CD14-positive monocyte (primary cell): Measurements from ENCODE around the gene FKTN. TPM values are rescaled to one million over a fixed set of nuclear protein-coding genes. Genes with fewer than 3 reads are reported as not detected.
"Not testable (repeated sequence)": the region's sequence is repeated elsewhere in the genome, so short reads cannot be mapped to it uniquely, and the experiment has no call there.

Source experiments
- DNase-seq, 3 donors: peaks; one replicate each; pipeline ENCODE4 v3.0.0-alpha.2; 2011 to 2022
- H2AFZ ChIP-seq: 2 replicates; pipeline ENCODE4 v1.6.0; 2012; ENCODE audit warnings: mild to moderate bottlenecking, low read depth, low read length, inconsistent platforms; ENCODE audit not compliant: insufficient read depth, poor library complexity, severe bottlenecking
- H3K27ac ChIP-seq, 2 donors: 1 replicate in 1 of 2; 2 replicates in 1 of 2; pipeline ENCODE4 v1.5.1; 2012 to 2013; ENCODE audit warnings: low read length in 2 of 2, control low read depth in 1 of 2, inconsistent platforms in 1 of 2, low read depth in 1 of 2, mild to moderate bottlenecking in 1 of 2
- H3K27me3 ChIP-seq, 2 donors: one replicate each; pipeline versions ENCODE4 v1.6.0 to v1.6.1; 2011 to 2013; ENCODE audit warnings: low read length in 2 of 2; ENCODE audit not compliant: control insufficient read depth in 2 of 2, insufficient read depth in 2 of 2
- H3K36me3 ChIP-seq, 2 donors: replicated peaks in 1 of 2; 1 replicate in 1 of 2; 2 replicates in 1 of 2; pipeline versions ENCODE4 v1.5.1 to v1.6.1; 2012 to 2013; ENCODE audit warnings: low read length in 2 of 2, control low read depth in 1 of 2, inconsistent platforms in 1 of 2, mild to moderate bottlenecking in 1 of 2; ENCODE audit not compliant: insufficient read depth in 2 of 2, control insufficient read depth in 1 of 2
- H3K4me1 ChIP-seq, 2 donors: 1 replicate in 1 of 2; 2 replicates in 1 of 2; pipeline versions ENCODE4 v1.5.1 to v1.6.1; 2012 to 2013; ENCODE audit warnings: low read length in 2 of 2, control low read depth in 1 of 2, inconsistent platforms in 1 of 2, mild to moderate bottlenecking in 1 of 2, moderate library complexity in 1 of 2; ENCODE audit not compliant: insufficient read depth in 2 of 2, control insufficient read depth in 1 of 2
- H3K4me2 ChIP-seq: replicated peaks from 2 replicates; pipeline ENCODE3; 2012; ENCODE audit warnings: low read length, moderate library complexity, mild to moderate bottlenecking; ENCODE audit not compliant: poor library complexity, severe bottlenecking; ENCODE audit errors: extremely low read depth
- H3K4me3 ChIP-seq, 3 experiments: fragments of 200-600 bp in 1 of 3; sonication (generic) in 1 of 3; replicated peaks in 1 of 3; 1 replicate in 2 of 3; 2 replicates in 1 of 3; pipeline ENCODE4 v1.5.1; 2011 to 2013; ENCODE audit warnings: low read length in 3 of 3, mild to moderate bottlenecking in 3 of 3, control low read depth in 2 of 3, low read depth in 2 of 3, inconsistent platforms in 1 of 3, moderate library complexity in 1 of 3
- H3K79me2 ChIP-seq: 2 replicates; pipeline ENCODE4 v1.6.0; 2012; ENCODE audit warnings: mild to moderate bottlenecking, control low read depth, inconsistent platforms, low read length, moderate library complexity; ENCODE audit not compliant: insufficient read depth
- H3K9ac ChIP-seq: 2 replicates; pipeline ENCODE4 v1.6.0; 2017; ENCODE audit warnings: low read length, mild to moderate bottlenecking; ENCODE audit not compliant: insufficient read depth, poor library complexity, severe bottlenecking
- H3K9me3 ChIP-seq, 2 donors: replicated peaks in 1 of 2; 1 replicate in 1 of 2; 2 replicates in 1 of 2; pipeline versions ENCODE4 v1.5.1 to v1.6.1; 2012 to 2013; ENCODE audit warnings: low read length in 2 of 2, control low read depth in 1 of 2; ENCODE audit not compliant: control insufficient read depth in 1 of 2, insufficient read depth in 1 of 2
- H4K20me1 ChIP-seq: 2 replicates; pipeline ENCODE4 v1.6.0; 2012; ENCODE audit warnings: mild to moderate bottlenecking, low read length, control low read depth, moderate library complexity; ENCODE audit not compliant: insufficient read depth
- H3K27ac Mint-ChIP-seq, 7 donors: one replicate each; pipeline ENCODE4 v1.8.0; 2020; ENCODE audit warnings: mild to moderate bottlenecking in 7 of 7, mixed read lengths in 7 of 7, moderate library complexity in 6 of 7, inconsistent platforms in 2 of 7
- H3K27me3 Mint-ChIP-seq, 3 donors: one replicate each; pipeline ENCODE4 v1.8.0; 2021 to 2022; ENCODE audit warnings: low read depth in 3 of 3, mild to moderate bottlenecking in 3 of 3, mixed read lengths in 3 of 3, moderate library complexity in 3 of 3, inconsistent platforms in 1 of 3
- H3K36me3 Mint-ChIP-seq, 2 donors: one replicate each; pipeline ENCODE4 v1.8.0; 2020; ENCODE audit warnings: mixed read lengths in 2 of 2, inconsistent platforms in 1 of 2, mild to moderate bottlenecking in 1 of 2
- H3K4me1 Mint-ChIP-seq: one replicate; pipeline ENCODE4 v1.8.0; 2020; ENCODE audit warnings: mild to moderate bottlenecking, mixed read lengths
- H3K4me3 Mint-ChIP-seq, 2 donors: one replicate each; pipeline ENCODE4 v1.8.0; 2020; ENCODE audit warnings: mild to moderate bottlenecking in 2 of 2, mixed read lengths in 2 of 2, moderate library complexity in 1 of 2
- H3K9me3 Mint-ChIP-seq, 7 donors: one replicate each; pipeline ENCODE4 v1.8.0; 2020 to 2022; ENCODE audit warnings: mixed read lengths in 7 of 7, mild to moderate bottlenecking in 6 of 7, moderate library complexity in 6 of 7, inconsistent platforms in 2 of 7
- CTCF ChIP-seq: fragments of 200-600 bp; IDR thresholded peaks from one replicate; pipeline ENCODE4 v1.8.0; 2022; ENCODE audit warnings: antibody characterized with exemption, mild to moderate bottlenecking
- WGBS: methylation state at CpG from one replicate; pipeline ENCODE4 v1.1.5; 2013; ENCODE audit warnings: missing lambda C conversion rate; ENCODE audit not compliant: insufficient coverage; 5-methylcytosine and 5-hydroxymethylcytosine counted together
- intact Hi-C, 2 donors: fragments of 100-400 bp; cut with micrococcal nuclease; formaldehyde crosslinking; loops; one replicate each; pipeline versions ENCODE4 v1.15.0 to v1.15.1; 2023
- polyA plus RNA-seq, 3 donors: library from polyadenylated mRNA; depleted of rRNA in 1 of 3; unstranded in 2 of 3; stranded (reverse) in 1 of 3; fragments of 300-500 nt in 2 of 3; fragments of >200 nt in 1 of 3; fragmentation: Illumina TruSeq in 2 of 3; gene quantifications; 1 replicate in 2 of 3; 2 replicates in 1 of 3; pipeline ENCODE4 v1.2.3, GENCODE V29; 2012 to 2021

Gene FKTN
- polyA plus RNA-seq, 3 donors, result 1.7 to 3.2 (median 2.7) TPM

GRCh38 chr9:105515811-105516413, 42.0 kb upstream of the FKTN start:
- Mint-ChIP-seq H3K27ac (no peak overlapping the region), H3K27me3 (peaks cover 0 to 1% (median 0%) of the 10 kb centered on the region in 3 donors), H3K4me3 (no peak overlapping the region), H3K9me3 (peaks cover 0 to 21% (median 10%) of the 10 kb centered on the region in 7 donors), H3K36me3 (peaks cover 17 to 23% of the 10 kb centered on the region in 2 donors), H3K4me1 (peaks cover 7% of the 10 kb centered on the region)
- intact Hi-C loops, result no loop called here
- H3K27ac ChIP-seq, result no peak overlapping the region
- H3K4me2 ChIP-seq, result no peak overlapping the region
- H3K4me1 ChIP-seq, result no peaks in the 10 kb centered on the region
- peaks cover 0 to 6% of the 10 kb centered on the region in 2 donors for H3K9me3 ChIP-seq
- H2AFZ ChIP-seq, result no peak overlapping the region
- no peak for TF ChIP-seq CTCF
- H3K4me3 ChIP-seq, result no peak overlapping the region
- no peaks in the 10 kb centered on the region for H4K20me1 ChIP-seq
- H3K36me3 ChIP-seq, result peaks cover 0 to 16% of the 10 kb centered on the region in 2 donors
- DNase-seq, result no peak
- H3K79me2 ChIP-seq, result no peaks in the 10 kb centered on the region
- no peak overlapping the region for H3K9ac ChIP-seq
- no peaks in the 10 kb centered on the region for H3K27me3 ChIP-seq
- 94% methylated on average over 6 of the region's 11 CpGs for WGBS

- H3K9ac ChIP-seq, H3K4me3 Mint-ChIP-seq, H3K27me3 Mint-ChIP-seq, H3K9me3 ChIP-seq, H3K27me3 ChIP-seq, H3K4me2 ChIP-seq, intact Hi-C loops, H2AFZ ChIP-seq, H3K4me1 ChIP-seq, H3K4me1 Mint-ChIP-seq, H3K79me2 ChIP-seq, H4K20me1 ChIP-seq, H3K27ac ChIP-seq: not testable (repeated sequence)
- H3K36me3 Mint-ChIP-seq, result peaks cover 13 to 20% of the 10 kb centered on the region in 2 donors
- peaks cover 0 to 14% of the 10 kb centered on the region in 2 donors for H3K36me3 ChIP-seq
- WGBS, result 98% methylated on average over 13 of the region's 43 CpGs
- peak in 1 of 3 donors; percentile 10 for DNase-seq
- peak overlapping the region in 1 of 7 donors; percentile 26 for H3K27ac Mint-ChIP-seq
- peaks cover 0 to 21% (median 10%) of the 10 kb centered on the region in 7 donors for H3K9me3 Mint-ChIP-seq
- H3K4me3 ChIP-seq, result peak overlapping the region in 2 of 3 experiments; percentile 26 to 38
Observed at GRCh38 chr9:105519710-105520369, 38.1 kb upstream of the FKTN start.

- intact Hi-C loops, result not testable (repeated sequence)
Observed at GRCh38 chr9:105520992-105521391, 36.9 kb upstream of the FKTN start.

More at GRCh38 chr9:105520992-105521391, 36.9 kb upstream of the FKTN start:
- not testable (repeated sequence) for H2AFZ ChIP-seq, H3K4me2 ChIP-seq, DNase-seq, H3K4me1 ChIP-seq, H3K4me3 ChIP-seq, H3K9ac ChIP-seq, H3K27me3 Mint-ChIP-seq, H3K4me1 Mint-ChIP-seq, H3K4me3 Mint-ChIP-seq, H3K79me2 ChIP-seq, H4K20me1 ChIP-seq, H3K9me3 ChIP-seq, H3K27ac ChIP-seq, H3K36me3 ChIP-seq, H3K27me3 ChIP-seq, H3K27ac Mint-ChIP-seq
- WGBS, result no CpG with 5 or more reads among the region's 6 CpGs
- Mint-ChIP-seq H3K9me3 (peaks cover 0 to 21% (median 8%) of the 10 kb centered on the region in 7 donors), H3K36me3 (peaks cover 7 to 12% of the 10 kb centered on the region in 2 donors)
